ENCODE data around the gene PREX1. TPM values are rescaled to one million over a fixed set of nuclear protein-coding genes. Genes with fewer than 3 reads are reported as not detected.

Gene PREX1
- total and polyA plus RNA-seq, 2 donors (not counting 3 experiments of a cell fraction or from before 2014, with no cell fraction given) = 51.3 to 72.9 TPM

DNA sequence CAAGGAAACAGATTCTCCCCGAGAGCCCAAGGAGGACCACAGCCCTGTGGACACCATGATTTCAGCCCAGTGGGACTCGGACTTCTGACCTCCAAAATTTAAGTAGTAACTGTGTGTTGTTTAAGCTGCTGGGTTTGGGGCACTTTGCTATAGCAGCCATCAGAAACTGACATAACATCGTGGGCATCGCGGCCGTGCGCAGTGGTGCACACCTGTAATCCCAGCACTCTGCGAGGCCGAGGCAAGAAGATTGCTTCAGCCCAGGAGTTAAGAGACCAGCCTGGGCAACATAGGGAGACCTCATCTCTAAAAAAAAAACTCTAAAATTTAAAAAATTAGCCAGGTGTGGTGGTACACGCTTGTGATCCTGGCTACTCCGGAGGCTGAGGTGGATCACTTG lies 175.8 kb downstream of the PREX1 start:
- H3K27ac ChIP-seq (ENCODE audit: insufficient read depth, low read depth, low read length) = no peak overlapping the region
- H3K4me2 ChIP-seq (ENCODE audit: insufficient read depth, low read length) = no peak overlapping the region
- no peak overlapping the region for H3K4me3 ChIP-seq (replicated peaks in 1 of 3; ENCODE audit: insufficient read depth in 1 of 3, low read depth in 1 of 3, low read length in 3 of 3)
- intact Hi-C loops (cut with micrococcal nuclease) (no loop called here), dilution Hi-C loops (cut with MboI; ENCODE audit: extremely low pct_ligation_motif_present, low sequenced_read_pairs) (loop anchor here (25.0 kb wide), 1 partner anchor 260 kb away; the partner anchor contains the start of gene ARFGEF2)
- H3K9ac ChIP-seq (replicated peaks; ENCODE audit: extremely low read depth, insufficient read depth, low read length) = no peak overlapping the region
- ChIA-PET CTCF (no interaction called here), POLR2A (no interaction called here)
- H4K20me1 ChIP-seq (replicated peaks; ENCODE audit: control insufficient read depth, extremely low read depth, insufficient read depth, low read length) = no peaks in the 10 kb centered on the region
- DNase-seq (ENCODE audit: low read depth, low spot score) = no peak
- H3K9me1 ChIP-seq (replicated peaks; ENCODE audit: control insufficient read depth, extremely low read depth, insufficient read depth, low read length) = no peaks in the 10 kb centered on the region
- no TSS peak for BruUV-seq (replicated peaks)
- no peaks in the 10 kb centered on the region for H3K9me3 ChIP-seq (replicated peaks; ENCODE audit: control insufficient read depth, insufficient read depth, low read length)
- no peak for FAIRE-seq
- no peaks in the 10 kb centered on the region for H3K4me1 ChIP-seq (ENCODE audit: control insufficient read depth, extremely low read depth, insufficient read depth, low read length)
- H2AFZ ChIP-seq (ENCODE audit: low read depth, low read length) = no peak overlapping the region
- H3K36me3 ChIP-seq (ENCODE audit: control insufficient read depth in 2 of 2, extremely low read depth in 1 of 2, insufficient read depth in 2 of 2, low read length in 2 of 2) = peaks cover 24 to 72% of the 10 kb centered on the region in 2 experiments
- H3K27me3 ChIP-seq (ENCODE audit: control insufficient read depth in 2 of 2, insufficient read depth in 2 of 2, low read length in 2 of 2) = no peaks in the 10 kb centered on the region
- TF ChIP-seq, protein P1, sequence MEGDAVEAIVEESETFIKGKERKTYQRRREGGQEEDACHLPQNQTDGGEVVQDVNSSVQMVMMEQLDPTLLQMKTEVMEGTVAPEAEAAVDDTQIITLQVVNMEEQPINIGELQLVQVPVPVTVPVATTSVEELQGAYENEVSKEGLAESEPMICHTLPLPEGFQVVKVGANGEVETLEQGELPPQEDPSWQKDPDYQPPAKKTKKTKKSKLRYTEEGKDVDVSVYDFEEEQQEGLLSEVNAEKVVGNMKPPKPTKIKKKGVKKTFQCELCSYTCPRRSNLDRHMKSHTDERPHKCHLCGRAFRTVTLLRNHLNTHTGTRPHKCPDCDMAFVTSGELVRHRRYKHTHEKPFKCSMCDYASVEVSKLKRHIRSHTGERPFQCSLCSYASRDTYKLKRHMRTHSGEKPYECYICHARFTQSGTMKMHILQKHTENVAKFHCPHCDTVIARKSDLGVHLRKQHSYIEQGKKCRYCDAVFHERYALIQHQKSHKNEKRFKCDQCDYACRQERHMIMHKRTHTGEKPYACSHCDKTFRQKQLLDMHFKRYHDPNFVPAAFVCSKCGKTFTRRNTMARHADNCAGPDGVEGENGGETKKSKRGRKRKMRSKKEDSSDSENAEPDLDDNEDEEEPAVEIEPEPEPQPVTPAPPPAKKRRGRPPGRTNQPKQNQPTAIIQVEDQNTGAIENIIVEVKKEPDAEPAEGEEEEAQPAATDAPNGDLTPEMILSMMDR (IDR thresholded peaks at IDR 0.05; ENCODE audit: extremely low read depth in 1 of 2, insufficient read depth in 1 of 2, low read depth in 1 of 2, low read length in 2 of 2) = no peak
- TF ChIP-seq GATA2 (IDR thresholded peaks at IDR 0.05; ENCODE audit: insufficient read depth, insufficient read length, low read depth, low read length) (no peak), EZH2 (IDR thresholded peaks at IDR 0.05; ENCODE audit: borderline replicate concordance, low read depth, low read length, severe bottlenecking) (no peak), JUN (IDR thresholded peaks at IDR 0.05; ENCODE audit: borderline replicate concordance, insufficient read depth, insufficient read length, low read depth) (no peak), POLR2AphosphoS5 (IDR thresholded peaks at IDR 0.05; ENCODE audit: insufficient read depth, low read depth, low read length) (no peak), FOS (IDR thresholded peaks at IDR 0.05; ENCODE audit: borderline replicate concordance, insufficient read depth, low read length) (no peak), POLR2A (IDR thresholded peaks at IDR 0.05; ENCODE audit: low read depth, low read length) (no peak)
- TF ChIP-seq, protein P2, sequence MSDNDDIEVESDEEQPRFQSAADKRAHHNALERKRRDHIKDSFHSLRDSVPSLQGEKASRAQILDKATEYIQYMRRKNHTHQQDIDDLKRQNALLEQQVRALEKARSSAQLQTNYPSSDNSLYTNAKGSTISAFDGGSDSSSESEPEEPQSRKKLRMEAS (IDR thresholded peaks at IDR 0.05; ENCODE audit: insufficient read depth, insufficient read length) = no peak
- no peaks in the 10 kb centered on the region for H3K79me2 ChIP-seq (ENCODE audit: control insufficient read depth, insufficient read depth, low read length)
